Testis (tissue), 3 donors: Measurements from ENCODE around the gene GFRA4. TPM values are rescaled to one million over a fixed set of nuclear protein-coding genes. Genes with fewer than 3 reads are reported as not detected.
"Not testable (repeated sequence)": the region's sequence is repeated elsewhere in the genome, so short reads cannot be mapped to it uniquely, and the experiment has no call there.

ENCODE experiments used
- DNase-seq: peaks from one replicate; pipeline ENCODE4 v3.0.0-alpha.2; 2019
- H3K27ac ChIP-seq, 2 donors: fragments of 200-600 bp; sonication (generic); one replicate each; pipeline ENCODE4 v1.5.1; 2019
- H3K27me3 ChIP-seq: fragments of 200-600 bp; sonication (generic); one replicate; pipeline ENCODE4 v1.5.1; 2019
- H3K36me3 ChIP-seq: fragments of 200-600 bp; sonication (generic); one replicate; pipeline ENCODE4 v1.5.1; 2017; ENCODE audit warnings: low read depth; ENCODE audit errors: missing control alignments
- H3K4me1 ChIP-seq: fragments of 200-600 bp; sonication (generic); one replicate; pipeline ENCODE4 v1.5.1; 2019
- H3K4me3 ChIP-seq, 2 donors: fragments of 200-600 bp; sonication (generic); one replicate each; pipeline ENCODE4 v1.5.1; 2017 to 2019
- H3K9me3 ChIP-seq: fragments of 200-600 bp; sonication (generic); one replicate; pipeline ENCODE4 v1.5.1; 2017
- CTCF ChIP-seq, 3 experiments: fragments of 450-650 bp in 2 of 3; fragments of 200-600 bp in 1 of 3; sonication (generic) in 1 of 3; IDR thresholded peaks; one replicate each; pipeline ENCODE4 v1.5.1; 2016 to 2019; ENCODE audit warnings: antibody characterized with exemption in 3 of 3, mild to moderate bottlenecking in 2 of 3, moderate library complexity in 1 of 3
- POLR2A ChIP-seq: fragments of 450-650 bp; IDR thresholded peaks from one replicate; pipeline ENCODE4 v1.6.1; 2017; ENCODE audit warnings: antibody characterized with exemption, mild to moderate bottlenecking, moderate library complexity
- WGBS, 2 donors: methylation state at CpG; one replicate each; pipeline ENCODE4 v1.1.5; 2018; 5-methylcytosine and 5-hydroxymethylcytosine counted together
- intact Hi-C: fragments of 100-400 bp; cut with DNase I; formaldehyde crosslinking; loops from one replicate; pipeline ENCODE4 v1.15.1; 2023; ENCODE audit warnings: low total_unique reads
- polyA plus RNA-seq: library from polyadenylated mRNA; stranded (reverse); fragments of 350-450 nt; fragmentation: Illumina TruSeq; extraction: RNeasy Lipid Tissue Mini Kit (QIAGEN cat#74804); gene quantifications from one replicate; pipeline ENCODE4 v1.2.3, GENCODE V29; 2014; ENCODE audit warnings: low read depth, low replicate concordance; ENCODE audit not compliant: insufficient read depth
- total RNA-seq, 2 donors: library from RNA; depleted of rRNA; stranded (reverse); fragments of >200 nt; gene quantifications; one replicate each; pipeline ENCODE4 v1.2.3, GENCODE V29; 2016

GFRA4 gene
- total and polyA plus RNA-seq, 3 donors from 2014 or later, result 0.31 to 0.74 (median 0.51) TPM

- H3K27me3 ChIP-seq, result no peaks in the 10 kb centered on the region
- no peaks in the 10 kb centered on the region for H3K36me3 ChIP-seq
- no peaks in the 10 kb centered on the region for H3K9me3 ChIP-seq
- no peaks in the 10 kb centered on the region for H3K4me1 ChIP-seq
- no peak overlapping the region for H3K4me3 ChIP-seq
- WGBS, 2 donors, result 85 to 89% methylated on average over 16 of the region's 16 CpGs
- TF ChIP-seq POLR2A (no peak), CTCF (IDR thresholded peaks at IDR 0.05) (no peak)
- no peak for DNase-seq
- intact Hi-C loops, result no loop called here
- H3K27ac ChIP-seq, result no peak overlapping the region
Observed at GRCh38 chr20:3628502-3629314, 34.5 kb downstream of the GFRA4 start.

- H3K36me3 ChIP-seq, result no peaks in the 10 kb centered on the region
- H3K27me3 ChIP-seq, result no peaks in the 10 kb centered on the region
- H3K4me3 ChIP-seq, result no peak overlapping the region
- H3K27ac ChIP-seq, result no peak overlapping the region
- no peaks in the 10 kb centered on the region for H3K4me1 ChIP-seq
- no peaks in the 10 kb centered on the region for H3K9me3 ChIP-seq
- DNase-seq, result no peak
- intact Hi-C loops, result no loop called here
- TF ChIP-seq POLR2A, result no peak
- TF ChIP-seq CTCF (IDR thresholded peaks at IDR 0.05), result no peak
- 77 to 91% methylated on average over 2 of the region's 2 CpGs for WGBS, 2 donors
Observed at GRCh38 chr20:3627476-3627875, 35.7 kb downstream of the GFRA4 start.

GRCh38 chr20:3622406-3622805, 40.8 kb downstream of the GFRA4 start:
- no peaks in the 10 kb centered on the region for H3K4me1 ChIP-seq
- no peak overlapping the region for H3K27ac ChIP-seq
- intact Hi-C loops, result no loop called here
- H3K4me3 ChIP-seq, result no peak overlapping the region
- WGBS, 2 donors, result 90 to 95% methylated on average over 4 of the region's 4 CpGs
- no peak for TF ChIP-seq CTCF (IDR thresholded peaks at IDR 0.05)
- TF ChIP-seq POLR2A, result no peak
- no peaks in the 10 kb centered on the region for H3K36me3 ChIP-seq
- H3K9me3 ChIP-seq, result no peaks in the 10 kb centered on the region
- no peak for DNase-seq
- no peaks in the 10 kb centered on the region for H3K27me3 ChIP-seq

- no peaks in the 10 kb centered on the region for H3K36me3 ChIP-seq
- H3K27ac ChIP-seq, result no peak overlapping the region
- no peaks in the 10 kb centered on the region for H3K27me3 ChIP-seq
- no peaks in the 10 kb centered on the region for H3K4me1 ChIP-seq
- H3K4me3 ChIP-seq, result no peak overlapping the region
- intact Hi-C loops, result no loop called here
- TF ChIP-seq POLR2A (no peak), CTCF (IDR thresholded peaks at IDR 0.05) (no peak)
- H3K9me3 ChIP-seq, result no peaks in the 10 kb centered on the region
- 87 to 92% methylated on average over 8 of the region's 8 CpGs for WGBS, 2 donors
- no peak for DNase-seq
Observed at GRCh38 chr20:3621111-3621510, 42.1 kb downstream of the GFRA4 start.

- Histone ChIP-seq H3K36me3 (no peaks in the 10 kb centered on the region), H3K9me3 (no peaks in the 10 kb centered on the region), H3K4me1 (no peaks in the 10 kb centered on the region), H3K27me3 (no peaks in the 10 kb centered on the region), H3K4me3 (no peak overlapping the region), H3K27ac (no peak overlapping the region)
- TF ChIP-seq POLR2A (no peak), CTCF (IDR thresholded peaks at IDR 0.05) (no peak)
- WGBS, 2 donors, result 39 to 55% methylated on average over 3 to 4 of the region's 4 CpGs
- DNase-seq, result no peak
- intact Hi-C loops, result no loop called here
Observed at GRCh38 chr20:3616250-3616649, 46.9 kb downstream of the GFRA4 start.

- DNase-seq, H3K4me1 ChIP-seq, H3K36me3 ChIP-seq, H3K4me3 ChIP-seq, H3K27me3 ChIP-seq, intact Hi-C loops, H3K27ac ChIP-seq, H3K9me3 ChIP-seq: not testable (repeated sequence)
- WGBS, 2 donors, result 94 to 98% methylated on average over 13 of the region's 13 CpGs
Observed at GRCh38 chr20:3615171-3615840, 47.9 kb downstream of the GFRA4 start.
